Kidney glomerular epithelial cell (primary cell): Measurements from ENCODE around the gene DCT.

Experiments
- DNase-seq: peaks from one replicate; lab custom pipeline; 2025; lab: John Stamatoyannopoulos, UW

DCT gene

DNA sequence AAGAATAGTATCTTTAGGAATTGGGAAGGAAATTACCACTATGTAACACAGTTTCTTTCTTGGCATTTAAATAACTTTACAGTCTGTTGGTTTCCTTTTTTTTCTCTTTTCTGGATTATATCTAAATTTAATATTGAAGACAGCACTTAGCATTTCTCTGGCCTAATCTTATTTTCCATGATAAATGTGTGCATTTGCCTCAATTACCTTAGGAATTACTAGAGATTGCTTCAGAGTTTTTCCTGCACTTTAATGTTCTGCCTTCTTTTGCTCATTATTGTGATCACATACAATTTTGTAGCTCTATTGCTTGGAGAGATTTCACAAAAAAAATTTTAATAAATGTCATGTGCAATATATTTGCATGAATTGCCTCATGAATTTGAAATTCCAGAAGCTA lies 25.1 kb downstream of the DCT start:
- no peak for DNase-seq

DNA sequence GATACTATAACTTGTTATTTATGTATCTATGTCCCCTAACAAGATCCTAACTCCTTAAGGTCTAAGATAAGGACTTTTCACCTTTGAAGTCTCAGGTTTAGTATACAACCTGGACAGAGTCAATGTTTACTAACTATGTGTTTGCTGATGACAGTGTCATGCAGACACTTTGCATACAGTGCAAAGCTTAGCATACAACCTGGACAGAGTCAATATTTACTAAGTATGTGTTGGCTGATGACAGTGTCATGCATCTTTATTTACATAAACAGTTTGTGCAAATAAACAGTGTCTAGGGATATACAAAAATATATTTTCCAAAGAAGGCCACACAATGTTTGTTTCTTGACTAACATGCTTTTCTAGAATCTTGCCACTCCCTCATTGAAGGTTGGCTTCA lies 34.7 kb downstream of the DCT start:
- DNase-seq: no peak

- peak; percentile 45 for DNase-seq
Measured at GRCh38 chr13:94435604-94436226, 43.8 kb downstream of the DCT start.

DNA sequence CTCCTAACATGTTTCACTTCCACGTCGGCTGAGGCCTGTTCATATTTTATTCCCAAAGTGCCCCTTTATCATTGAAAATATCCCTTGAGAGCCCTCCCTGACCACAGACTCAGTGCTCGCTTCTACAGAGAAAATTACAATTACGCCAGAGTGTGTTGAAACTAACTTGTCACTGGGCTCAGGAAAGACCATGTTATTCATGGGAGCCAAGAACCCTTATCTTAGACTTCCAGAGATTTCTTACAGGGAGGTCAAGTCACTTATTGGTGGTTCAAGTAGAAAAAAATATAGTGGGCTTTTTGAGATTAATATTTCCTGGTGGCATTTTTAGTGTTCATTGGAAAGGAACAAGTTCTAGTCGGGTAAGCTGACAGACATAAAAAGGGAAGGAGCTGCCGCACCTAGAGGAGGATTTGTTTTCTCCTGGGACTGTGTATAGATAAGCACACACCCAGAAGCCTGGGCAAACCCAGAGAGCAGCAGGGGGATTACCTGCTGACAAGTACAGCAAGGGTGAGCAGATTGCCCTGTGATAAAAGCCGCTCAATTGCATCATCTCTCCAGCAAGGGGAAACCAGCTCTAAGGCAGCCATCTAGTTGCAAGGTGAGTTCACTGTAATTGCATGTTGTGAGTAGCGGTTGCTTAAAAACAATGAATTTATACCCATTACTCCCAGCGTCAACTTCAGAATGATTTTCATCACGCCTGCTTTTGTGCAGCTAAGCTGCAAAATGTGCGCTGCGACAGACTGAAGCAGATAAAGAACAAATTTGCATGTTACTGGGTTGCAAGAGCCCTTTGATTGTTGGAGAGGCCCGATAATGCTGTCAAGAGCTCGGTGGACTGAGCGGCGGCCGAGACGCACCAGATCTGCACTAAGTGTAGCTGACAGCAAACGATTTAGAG lies 46.2 kb downstream of the DCT start:
- DNase-seq: no peak

DNA sequence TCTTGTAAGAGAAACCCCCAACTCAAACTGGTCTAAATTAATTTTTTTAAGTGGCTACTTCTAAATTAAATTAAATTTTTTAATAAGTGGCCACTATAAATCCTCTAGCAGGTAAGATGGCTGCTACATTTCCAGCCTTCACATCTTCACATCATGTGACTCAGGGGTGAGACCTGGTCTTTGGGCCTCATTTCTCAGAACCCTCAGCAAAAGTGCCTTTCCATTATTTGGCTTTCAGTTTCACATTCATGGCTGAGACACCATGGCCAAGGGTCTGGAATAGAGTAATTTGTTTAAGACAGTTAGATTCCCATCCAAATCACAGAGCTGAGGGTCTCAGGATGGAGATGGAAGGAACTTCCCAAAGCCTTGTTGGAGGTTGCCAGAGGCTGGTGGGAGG lies 47.5 kb downstream of the DCT start:
- no peak for DNase-seq

GRCh38 chr13:94431574-94431973 lies 47.9 kb downstream of the DCT start:
- DNase-seq: no peak

GRCh38 chr13:94427313-94427953 lies 52.0 kb downstream of the DCT start:
- DNase-seq: no peak

DNA sequence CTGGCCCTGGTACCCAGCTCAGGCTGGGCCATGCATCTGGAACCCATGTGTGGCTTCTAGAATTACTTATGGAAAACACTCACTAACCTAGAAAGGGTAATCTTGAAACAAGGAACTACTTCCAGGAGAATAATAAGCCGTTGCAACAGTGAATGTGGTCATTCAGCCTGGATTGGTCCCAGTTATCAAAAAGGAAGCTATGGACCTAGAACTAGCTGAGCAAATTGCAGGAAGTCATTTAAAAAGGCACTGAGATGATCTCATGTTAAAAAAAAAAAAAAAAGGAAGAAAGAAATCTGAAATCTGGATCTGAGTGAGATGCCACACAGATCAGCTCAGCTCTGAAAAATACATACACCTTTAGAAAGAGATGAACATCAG lies 59.6 kb downstream of the DCT start:
- no peak for DNase-seq

GRCh38 chr13:94419304-94419924 lies 60.1 kb downstream of the DCT start:
- no peak for DNase-seq

GRCh38 chr13:94417294-94417693 lies 62.2 kb downstream of the DCT start:
- DNase-seq: no peak

DNA sequence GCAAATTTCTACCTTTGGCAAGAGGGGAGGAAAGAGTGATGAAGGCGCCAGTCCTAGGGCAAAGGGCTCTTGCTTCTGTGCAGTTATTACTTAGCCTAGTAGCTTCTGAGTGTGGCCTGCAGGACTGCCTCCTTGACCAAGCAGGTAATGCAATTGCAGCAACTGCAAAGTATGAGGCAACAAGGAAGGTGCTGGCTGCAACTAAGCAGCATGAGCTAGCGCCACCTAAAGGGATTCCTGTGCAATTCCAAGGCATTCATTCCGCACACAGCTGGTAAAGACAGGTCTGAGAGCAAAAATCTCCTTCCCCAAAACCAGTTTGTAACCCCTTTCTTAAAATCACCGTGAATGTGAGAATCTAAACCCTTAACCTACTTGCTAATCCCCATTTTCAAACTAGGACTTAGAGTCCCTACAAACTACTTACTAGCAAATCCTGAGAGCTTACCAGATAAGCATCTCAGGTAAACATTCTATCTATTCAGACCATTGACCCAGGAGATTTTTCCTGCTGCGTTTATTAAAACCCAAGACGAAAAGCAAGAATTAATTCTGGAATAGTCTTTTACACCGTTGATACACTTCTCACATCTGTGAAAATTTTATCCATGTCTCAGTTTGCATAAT lies 62.9 kb downstream of the DCT start:
- DNase-seq: no peak

DNA sequence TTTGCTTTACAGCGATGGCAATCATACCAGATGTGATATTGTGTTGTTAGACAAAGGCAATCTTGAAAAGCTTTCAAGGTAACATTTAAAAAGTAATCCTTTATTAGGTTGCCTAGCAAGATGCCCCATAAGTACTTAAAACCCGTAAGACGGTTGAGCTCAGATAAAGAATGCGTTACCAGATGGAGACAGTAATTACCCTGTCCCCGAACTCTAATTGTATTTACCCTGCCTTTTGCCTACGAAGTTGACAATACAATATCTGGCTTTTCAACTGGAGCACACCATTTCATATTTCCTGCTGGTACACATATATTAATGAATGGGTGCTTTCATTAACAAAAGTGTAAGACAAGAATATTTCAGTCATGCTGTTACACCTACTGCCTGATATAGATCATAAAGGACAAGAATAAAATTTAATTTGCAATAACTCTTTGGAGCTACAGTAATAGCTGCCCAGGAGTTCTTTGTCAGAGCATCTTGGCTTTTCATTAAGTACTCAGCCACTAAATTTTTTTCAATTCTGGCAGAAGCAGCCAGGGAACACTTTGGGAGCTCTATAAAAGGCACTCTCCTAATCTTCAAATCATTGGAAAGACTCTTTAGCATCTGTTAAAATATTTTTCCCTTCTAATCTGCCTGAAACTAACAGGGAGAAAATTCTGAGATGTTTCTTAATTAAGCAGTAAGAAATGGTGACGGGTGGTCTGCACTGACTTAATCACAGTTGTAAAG lies 63.8 kb downstream of the DCT start:
- DNase-seq: no peak

- no peak for DNase-seq
Measured at GRCh38 chr13:94414708-94415107, 64.8 kb downstream of the DCT start.

DNA sequence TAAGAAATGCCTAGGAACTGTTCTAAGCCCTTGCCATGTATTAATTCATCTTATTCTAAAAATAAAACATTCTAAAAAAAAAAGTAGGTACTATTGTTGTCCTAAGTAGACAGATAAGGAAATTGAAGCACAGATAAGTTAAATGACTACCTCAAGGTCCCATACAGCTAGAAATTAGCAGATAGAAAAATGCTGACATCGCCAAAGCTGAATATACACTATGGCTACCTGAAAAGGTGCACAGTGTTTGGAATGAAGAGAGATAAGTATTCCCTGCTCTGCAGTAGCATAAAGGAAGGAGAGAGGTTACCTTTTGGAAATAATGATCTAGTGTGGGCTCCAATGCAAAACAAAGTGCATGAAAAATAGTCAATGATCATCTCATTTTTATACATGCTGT lies 65.3 kb downstream of the DCT start:
- DNase-seq: no peak

DNA sequence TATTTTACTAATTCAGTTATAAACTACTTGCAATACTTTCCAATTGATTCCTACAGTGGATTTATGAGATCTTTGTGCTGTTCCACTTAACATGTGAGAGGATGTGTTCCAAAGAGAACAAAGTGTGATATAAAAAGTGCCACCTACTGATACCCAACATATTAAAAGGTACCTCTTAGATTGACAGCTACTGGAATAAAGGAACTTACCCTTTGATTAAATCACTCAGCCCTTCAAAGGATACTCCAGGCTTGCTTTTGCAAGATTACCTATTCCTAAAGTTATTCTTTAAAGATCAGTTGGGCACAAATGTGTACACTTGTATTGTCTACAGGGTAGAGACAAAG lies 65.9 kb downstream of the DCT start:
- DNase-seq: no peak

DNA sequence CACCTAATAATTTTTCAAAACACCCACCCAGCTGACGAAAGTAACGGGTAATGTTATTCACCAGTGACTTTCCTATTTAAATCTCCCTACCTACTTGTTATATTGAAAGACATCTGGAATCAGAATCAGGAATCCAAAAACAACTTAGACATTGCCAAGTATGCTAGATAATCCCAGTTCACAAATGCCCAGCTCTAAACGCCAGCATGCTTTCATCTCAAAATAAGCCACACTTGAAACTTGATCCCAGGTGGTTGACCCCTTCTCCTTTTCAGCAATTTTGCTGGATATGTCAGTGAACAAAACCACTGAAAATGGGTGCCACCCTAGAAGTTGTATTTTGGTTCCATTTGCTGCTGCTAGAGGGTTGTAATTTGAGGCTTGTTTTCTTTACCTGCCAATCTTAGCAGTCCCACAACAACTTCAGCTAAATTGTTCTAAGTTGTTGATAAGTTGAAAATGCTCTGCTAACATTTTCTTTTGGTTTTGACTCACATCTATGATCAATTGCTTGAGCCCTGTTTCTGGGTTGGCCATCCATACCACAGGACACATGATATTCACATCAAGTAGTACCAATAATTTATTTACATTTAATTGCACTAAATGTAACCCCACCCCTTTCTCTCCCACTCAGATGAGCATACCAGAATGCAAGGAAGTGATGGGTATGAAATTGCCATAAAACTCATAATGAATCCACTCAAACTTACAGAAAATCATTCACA lies 66.4 kb downstream of the DCT start:
- DNase-seq: no peak

GRCh38 chr13:94411747-94412146 lies 67.7 kb downstream of the DCT start:
- no peak for DNase-seq

DNA sequence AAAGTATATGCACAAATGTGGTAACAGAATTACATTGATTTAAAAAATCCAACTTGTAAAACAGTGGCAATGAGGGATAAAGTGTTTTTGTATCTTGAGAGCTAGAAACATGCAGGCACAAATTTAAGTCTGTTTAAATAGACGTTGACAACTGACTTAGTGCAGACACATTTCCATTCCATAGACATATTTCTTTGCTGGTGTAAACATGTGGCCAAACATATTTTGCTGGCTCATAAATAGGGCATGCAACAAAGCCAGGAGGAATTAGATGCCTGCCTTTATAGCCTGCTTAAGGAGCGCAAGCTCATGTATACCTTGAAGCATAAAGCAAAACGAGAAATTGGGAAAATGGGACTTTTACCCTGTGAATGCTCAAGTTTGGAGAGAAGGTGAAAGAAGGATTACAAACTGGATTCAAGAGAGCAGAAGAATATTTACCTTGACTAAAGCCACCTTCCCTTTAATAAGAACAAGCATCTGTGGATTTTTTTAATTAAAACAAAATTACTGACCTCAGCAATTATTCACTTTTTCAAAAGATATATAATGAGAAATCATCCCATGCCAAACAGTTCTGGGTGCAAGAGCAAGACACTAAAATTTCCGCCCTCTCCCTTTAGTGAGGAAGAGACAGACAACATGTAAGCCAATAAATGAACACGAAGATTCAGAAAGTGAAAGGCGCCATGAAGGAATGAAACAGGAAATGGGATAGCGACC lies 71.0 kb downstream of the DCT start:
- no peak for DNase-seq

DNA sequence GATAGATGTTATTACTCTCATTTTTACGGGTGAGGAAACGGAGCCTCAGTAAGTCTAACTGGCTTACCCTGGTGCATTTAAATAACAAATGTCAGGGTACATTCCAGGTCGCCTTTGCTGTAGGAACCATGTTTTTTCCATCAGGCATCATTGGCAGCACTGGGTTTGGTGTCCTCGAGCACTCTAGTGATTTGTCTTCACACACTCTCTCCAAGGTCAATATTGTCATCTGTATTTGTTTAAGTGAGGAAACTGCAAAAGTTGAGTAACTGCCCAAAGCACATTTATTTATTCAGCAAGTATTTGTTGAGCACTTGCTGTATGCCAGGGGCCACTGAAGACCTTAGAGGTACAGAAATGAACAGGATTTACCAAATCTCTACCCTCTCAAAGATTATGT lies 78.6 kb downstream of the DCT start:
- DNase-seq: no peak

- DNase-seq: no peak
Measured at GRCh38 chr13:94399812-94400211, 79.7 kb downstream of the DCT start.
